LoVo (cell line): ENCODE data around the gene ANO6.

Experiments used
- DNase-seq: peaks from one replicate; pipeline ENCODE4 v3.0.0-alpha.2; 2016; ENCODE audit warnings: low spot score

The ANO6 gene

DNA sequence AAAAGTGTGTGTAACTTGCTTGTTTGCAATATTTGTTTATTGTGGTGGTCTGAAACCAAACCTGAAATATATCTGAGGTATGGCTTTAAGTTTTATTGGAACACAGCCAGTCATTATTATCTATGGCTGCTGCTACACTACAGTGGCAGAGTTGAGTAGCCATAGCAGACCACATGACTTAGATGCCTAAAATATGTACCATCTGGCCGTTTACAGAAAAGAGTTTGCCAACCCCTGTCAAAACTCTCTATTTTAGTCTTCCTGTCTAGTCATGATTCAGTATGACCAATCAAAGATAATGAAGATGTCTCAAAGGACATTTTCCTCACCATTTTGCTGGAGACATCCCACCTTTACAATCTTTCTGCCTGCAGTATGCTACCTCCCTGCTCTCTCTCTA lies 242.3 kb downstream of the ANO6 start:
- no peak for DNase-seq

DNA sequence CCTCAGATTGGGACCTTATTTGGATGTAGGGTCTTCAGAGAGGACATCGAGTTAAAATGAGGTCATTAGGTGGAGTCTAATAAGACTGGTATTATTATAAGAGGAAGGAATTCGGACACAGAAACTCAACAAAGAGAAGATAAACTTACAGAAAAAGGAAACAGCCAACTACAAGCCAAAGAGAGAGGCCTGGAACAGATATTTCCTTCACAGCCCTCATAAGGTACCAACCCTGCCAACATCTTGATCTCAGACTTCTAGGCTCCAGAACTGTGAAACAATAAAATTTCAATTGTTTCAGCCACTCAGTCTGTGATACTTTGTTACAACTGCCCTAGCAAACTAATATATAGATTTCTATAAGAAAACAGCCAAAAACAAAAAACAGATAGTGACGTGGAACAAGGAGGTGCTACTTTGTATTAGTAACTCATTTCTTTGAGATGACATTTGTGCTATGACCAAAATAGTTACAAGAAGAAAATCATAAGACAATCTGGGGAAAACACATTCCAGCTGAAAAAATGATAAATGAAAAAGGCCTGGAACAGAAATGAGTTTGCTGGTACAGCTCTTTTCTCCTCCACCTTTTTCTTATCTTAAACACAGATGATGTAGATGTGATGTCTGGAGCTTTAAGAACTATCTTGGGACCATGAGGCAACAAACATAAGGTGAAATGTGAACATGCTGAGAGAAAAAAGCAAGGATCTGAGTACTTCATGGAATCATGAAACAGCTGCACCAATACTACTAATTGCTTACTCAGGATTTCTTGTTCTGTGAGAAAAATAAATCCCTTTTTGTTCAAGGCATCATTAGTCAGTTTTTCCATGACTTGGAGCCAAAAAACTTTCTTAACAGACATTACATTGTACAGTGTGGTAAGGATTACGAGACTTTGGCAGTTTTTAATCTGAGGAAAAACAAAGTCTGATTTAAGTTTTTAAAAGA lies 243.2 kb downstream of the ANO6 start:
- no peak for DNase-seq

DNA sequence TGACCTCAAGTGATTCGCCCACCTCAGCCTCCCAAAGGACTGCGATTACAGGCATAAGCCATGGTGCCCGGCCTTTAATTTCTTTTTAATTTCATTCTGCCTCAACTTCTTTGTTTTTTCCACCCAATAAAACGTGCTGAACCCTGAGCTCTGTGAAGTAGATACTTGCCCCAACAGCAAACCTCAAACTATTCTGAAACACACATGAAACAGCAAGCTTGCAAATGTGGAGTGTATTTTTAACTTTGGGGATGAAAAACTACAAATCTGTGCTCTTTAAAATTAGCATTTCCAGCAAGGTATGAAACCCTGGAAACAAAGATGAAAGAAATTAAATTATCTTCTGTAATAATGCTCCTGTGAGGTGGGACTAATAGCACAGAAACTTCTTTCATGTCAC lies 246.6 kb downstream of the ANO6 start:
- no peak for DNase-seq

DNA sequence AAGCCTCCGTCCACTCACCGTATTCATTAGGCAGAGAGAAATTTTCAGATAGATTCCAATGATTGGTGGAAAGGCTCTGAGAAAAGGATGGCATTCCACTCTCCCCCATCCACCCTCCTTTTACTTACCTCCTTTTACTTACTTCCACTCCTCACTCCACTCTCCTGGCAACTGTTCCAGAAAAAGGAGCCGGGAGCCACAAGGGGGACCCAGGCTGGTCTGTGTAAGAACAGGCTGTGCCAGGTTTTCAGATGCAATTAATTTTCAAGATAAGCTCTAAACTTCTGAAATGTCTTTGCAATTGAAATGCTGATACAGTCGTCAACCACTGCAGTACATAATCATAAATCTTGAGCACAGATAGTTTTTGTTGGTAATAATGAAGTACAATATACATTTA lies 248.8 kb downstream of the ANO6 start:
- DNase-seq = no peak

DNA sequence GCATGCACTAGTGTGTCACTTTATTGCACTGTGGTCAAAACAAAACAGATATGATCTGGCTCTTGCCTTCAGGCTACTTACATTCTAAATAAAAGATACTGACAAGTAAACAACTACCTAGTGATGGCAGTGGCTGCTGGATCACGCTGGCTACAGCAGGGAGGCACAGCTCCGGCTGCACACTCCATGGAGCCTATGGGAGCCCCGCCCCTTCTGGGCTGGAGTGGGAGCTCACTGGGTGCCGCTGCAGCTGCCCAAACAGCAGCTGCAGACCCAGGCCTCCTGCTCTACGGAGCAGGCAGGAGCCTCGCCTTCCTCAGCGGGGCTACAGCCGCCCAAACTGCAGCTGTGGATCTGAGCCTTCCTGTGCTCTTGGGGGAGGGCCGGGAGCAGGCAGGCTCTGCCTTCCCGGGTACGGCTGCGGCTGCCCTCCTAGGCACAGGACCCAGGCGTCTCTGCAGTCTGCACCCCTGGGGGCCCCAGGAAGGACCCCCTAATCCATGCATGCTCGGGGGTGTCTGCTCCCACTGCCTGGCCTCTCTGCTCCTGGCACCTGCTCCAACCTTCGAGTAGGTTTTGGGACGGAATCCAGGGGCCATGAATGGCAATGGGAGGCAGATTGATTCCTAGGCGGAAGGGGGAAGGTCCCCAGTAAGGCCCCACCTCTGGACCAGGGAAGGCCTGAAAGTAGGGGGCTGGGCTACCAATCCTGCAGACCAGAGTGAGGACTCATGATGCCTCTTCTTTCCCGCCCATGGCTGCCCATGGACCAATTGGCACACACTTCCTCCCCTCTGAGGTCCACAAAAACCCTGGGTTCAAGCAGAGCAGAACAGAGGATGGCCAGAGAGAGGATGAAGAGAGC lies 253.1 kb downstream of the ANO6 start:
- no peak for DNase-seq

DNA sequence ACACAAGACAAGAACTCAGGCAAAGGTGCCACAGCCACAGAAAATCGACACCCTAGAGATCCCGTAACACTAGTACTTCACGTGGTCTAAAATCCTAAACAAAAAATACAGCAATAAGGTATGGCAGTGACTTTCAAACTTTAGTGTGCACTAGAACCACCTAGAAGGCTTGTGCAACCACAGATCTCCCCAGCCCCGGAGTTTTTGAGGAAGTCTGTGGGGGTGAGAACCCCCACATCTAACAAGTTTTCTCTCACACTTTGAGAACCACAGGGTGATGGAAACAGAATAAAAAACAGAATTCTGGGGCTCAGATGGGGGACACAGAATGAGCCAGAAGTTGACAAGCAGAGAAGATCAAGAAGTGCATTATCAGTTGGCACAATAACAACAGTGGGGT lies 254.0 kb downstream of the ANO6 start:
- DNase-seq = no peak

DNA sequence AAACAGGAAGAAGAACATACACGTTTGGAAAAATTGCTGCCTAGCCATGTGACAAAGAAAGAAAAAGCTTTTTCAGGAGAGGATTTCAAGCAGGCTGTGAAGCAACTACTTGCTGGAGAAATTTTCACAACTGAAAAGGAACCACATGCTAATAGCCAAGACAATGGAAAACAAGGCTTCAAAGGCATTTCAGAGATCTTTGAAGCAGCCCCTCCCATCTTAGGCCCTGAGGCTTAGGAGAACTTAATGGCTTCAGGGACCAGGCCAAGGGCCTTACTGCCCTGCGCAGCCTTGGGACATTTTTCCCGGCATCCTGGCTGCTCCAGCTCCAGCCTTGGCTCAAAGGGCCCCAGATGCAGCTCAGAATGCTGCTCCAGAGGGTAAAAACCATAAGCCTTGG lies 257.7 kb downstream of the ANO6 start:
- no peak for DNase-seq

DNA sequence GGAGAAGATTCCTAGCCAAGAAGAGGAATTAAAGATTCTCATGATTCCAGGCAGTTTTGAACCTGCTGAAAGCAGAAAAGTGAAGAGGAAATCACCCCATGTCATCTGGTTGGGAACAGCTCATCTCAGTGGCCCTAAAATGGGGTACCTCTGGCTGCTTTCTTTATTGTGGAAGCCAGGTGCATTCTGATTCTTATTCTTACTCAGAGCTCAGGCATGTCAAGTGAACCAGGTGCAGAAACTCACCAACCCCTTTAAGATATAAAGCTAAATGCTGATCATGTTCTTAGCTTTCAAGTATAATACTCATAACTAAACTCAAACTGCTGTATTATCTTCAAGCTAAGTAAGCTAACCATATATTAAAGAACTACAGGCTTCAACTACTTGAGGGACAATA lies 259.7 kb downstream of the ANO6 start:
- no peak for DNase-seq

DNA sequence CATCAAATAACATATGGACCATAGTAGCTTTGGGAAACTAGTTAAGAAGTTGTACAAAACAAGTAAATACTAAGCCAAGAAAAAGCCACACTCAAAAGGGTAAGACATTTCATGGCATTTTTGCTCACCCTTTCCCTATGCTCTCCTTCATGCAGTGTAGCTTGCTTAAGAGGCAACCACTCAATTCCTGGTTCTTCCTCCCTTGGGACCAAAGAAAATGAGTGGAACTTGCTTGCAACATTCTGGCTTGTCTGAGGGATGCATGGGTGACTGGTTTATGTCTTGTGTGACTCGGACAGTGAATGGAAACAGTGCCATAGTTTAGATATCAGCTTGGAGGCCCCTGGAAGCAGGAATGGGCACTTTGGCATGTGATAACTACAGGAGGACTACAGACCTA lies 261.6 kb downstream of the ANO6 start:
- DNase-seq = no peak

DNA sequence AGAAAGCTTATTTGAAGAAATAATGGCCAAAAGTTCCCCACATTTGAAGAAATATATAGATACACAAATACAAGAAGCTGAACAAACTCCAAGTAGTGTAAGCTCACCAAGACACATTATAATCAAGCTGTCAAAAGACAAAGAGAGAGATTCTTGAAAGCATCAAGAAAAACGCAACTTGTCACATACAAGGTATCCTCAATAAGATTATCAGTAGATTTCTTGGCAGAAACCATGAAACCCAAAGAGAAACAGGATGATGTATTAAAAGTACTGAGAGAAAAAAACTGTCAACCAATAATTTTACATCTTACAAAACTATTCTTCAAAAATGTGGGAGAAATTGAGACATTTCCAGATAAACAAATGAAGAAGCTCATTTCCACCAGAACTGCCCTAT lies 263.0 kb downstream of the ANO6 start:
- DNase-seq = no peak

DNA sequence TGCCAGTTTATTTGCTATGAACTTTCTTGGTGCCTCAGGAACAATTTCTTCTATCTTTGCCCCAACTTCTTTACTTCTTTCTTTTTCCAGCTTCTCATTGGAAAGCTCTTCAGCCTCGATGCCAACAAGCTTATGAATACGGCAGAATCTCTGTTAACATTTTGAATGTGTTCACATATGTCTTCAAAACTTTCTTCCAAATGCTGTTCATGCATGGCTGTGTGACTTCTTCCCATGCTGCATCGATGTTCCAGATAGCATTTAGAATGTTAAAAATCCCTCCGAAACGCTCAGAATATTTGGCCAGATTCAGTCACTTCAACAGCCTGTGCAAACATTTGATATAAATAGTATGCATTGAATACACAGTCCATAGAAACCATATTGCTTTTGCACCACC lies 265.9 kb downstream of the ANO6 start:
- DNase-seq = no peak

DNA sequence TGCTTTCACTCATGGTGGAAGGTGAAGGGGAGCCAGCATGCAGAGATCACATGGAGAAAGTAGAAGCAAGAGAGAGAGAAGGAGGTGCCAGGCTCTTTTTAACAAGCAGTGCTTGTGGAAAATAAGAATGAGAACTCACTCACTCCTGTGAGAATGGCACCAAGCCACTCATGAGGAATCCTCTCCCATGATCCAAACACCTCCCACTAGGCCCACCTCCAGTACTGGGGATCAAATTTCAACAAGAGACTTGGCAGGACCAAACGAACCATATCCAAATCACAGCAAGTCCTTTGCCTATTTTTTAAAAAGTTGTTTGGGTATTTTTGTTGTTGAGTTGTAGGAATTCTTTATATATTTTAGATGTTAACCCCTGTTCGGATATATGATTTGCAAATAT lies 267.7 kb downstream of the ANO6 start:
- no peak for DNase-seq
